Mesodermal cell (in vitro differentiated cells): ENCODE results near the gene RALGAPB. TPM values are rescaled to one million over a fixed set of nuclear protein-coding genes. Genes with fewer than 3 reads are reported as not detected.
A peak's percentile ranks its signal among the peaks of the same experiment; 100 is the strongest.
"Not testable (repeated sequence)": the region's sequence is repeated elsewhere in the genome, so short reads cannot be mapped to it uniquely, and the experiment has no call there.

Source experiments
- H3K27ac ChIP-seq: 2 replicates; pipeline ENCODE4 v1.7.0; 2013; ENCODE audit warnings: mild to moderate bottlenecking, low read depth, low read length, moderate library complexity; ENCODE audit not compliant: severe bottlenecking
- H3K36me3 ChIP-seq: 2 replicates; pipeline ENCODE4 v1.7.1; 2013; ENCODE audit warnings: mild to moderate bottlenecking, low read length, moderate library complexity; ENCODE audit not compliant: control insufficient read depth, insufficient read depth
- H3K4me1 ChIP-seq: one replicate; pipeline ENCODE4 v1.7.1; 2013; ENCODE audit warnings: mild to moderate bottlenecking, low read length; ENCODE audit not compliant: insufficient read depth, control insufficient read depth, poor library complexity, severe bottlenecking
- H3K4me3 ChIP-seq: 2 replicates; pipeline ENCODE4 v1.7.0; 2013; ENCODE audit warnings: low read length, control low read depth, mild to moderate bottlenecking; ENCODE audit not compliant: insufficient read depth, poor library complexity, severe bottlenecking; ENCODE audit errors: extremely low read depth
- H3K9me3 ChIP-seq: 2 replicates; pipeline ENCODE4 v1.7.1; 2013; ENCODE audit warnings: mild to moderate bottlenecking, low read length, moderate library complexity; ENCODE audit not compliant: control insufficient read depth
- WGBS, 2 experiments: methylation state at CpG; one replicate each; pipeline ENCODE4 v1.1.5; 2013; ENCODE audit warnings: missing lambda C conversion rate in 2 of 2; ENCODE audit not compliant: insufficient coverage in 2 of 2; 5-methylcytosine and 5-hydroxymethylcytosine counted together
- polyA plus RNA-seq, 2 experiments: library from polyadenylated mRNA; stranded (reverse); fragments of 50-300 nt; gene quantifications; one replicate each; pipeline ENCODE4 v1.2.3, GENCODE V29; 2013

Gene RALGAPB
- polyA plus RNA-seq (2013, experiment 1 of 2): 30.2 TPM
- 25.0 TPM for polyA plus RNA-seq (2013, experiment 2 of 2)

GRCh38 chr20:38472513-38473366 is at the start of gene RALGAPB:
TSS of gene RALGAPB (plus strand) at chr20:38472843. CDS start at chr20:38488433, 15,590 bp downstream.
- H3K36me3 ChIP-seq: peaks cover 9% of the 10 kb centered on the region
- 0 to 1% methylated on average over 57 to 67 of the region's 81 CpGs for WGBS, 2 experiments
- peak within 1 kb of the TSS; percentile 78 for H3K4me3 ChIP-seq
- H3K9me3 ChIP-seq: no peaks in the 10 kb centered on the region
- peaks cover 6% of the 10 kb centered on the region for H3K4me1 ChIP-seq
- peak within 1 kb of the TSS; percentile 86 for H3K27ac ChIP-seq

- no peak overlapping the region for H3K27ac ChIP-seq
- WGBS, 2 experiments: 87 to 100% methylated on average over 2 to 3 of the region's 4 CpGs
- H3K9me3 ChIP-seq: no peaks in the 10 kb centered on the region
- peaks cover 100% of the 10 kb centered on the region for H3K36me3 ChIP-seq
- peaks cover 27% of the 10 kb centered on the region for H3K4me1 ChIP-seq
- no peak overlapping the region for H3K4me3 ChIP-seq
Observed at GRCh38 chr20:38423541-38423940, 49.1 kb upstream of the RALGAPB start.

GRCh38 chr20:38424401-38424800 is 48.2 kb upstream of the RALGAPB start:
- peaks cover 100% of the 10 kb centered on the region for H3K36me3 ChIP-seq

GRCh38 chr20:38426006-38426897 is 46.4 kb upstream of the RALGAPB start:
- Histone ChIP-seq H3K27ac (no peak overlapping the region), H3K9me3 (no peaks in the 10 kb centered on the region), H3K4me3 (no peak overlapping the region), H3K36me3 (peaks cover 99% of the 10 kb centered on the region), H3K4me1 (peaks cover 31% of the 10 kb centered on the region)
- WGBS, 2 experiments: 89 to 91% methylated on average over 13 to 14 of the region's 15 CpGs

More at GRCh38 chr20:38424401-38424800, 48.2 kb upstream of the RALGAPB start:
- H3K27ac ChIP-seq: no peak overlapping the region
- no peak overlapping the region for H3K4me3 ChIP-seq
- no peaks in the 10 kb centered on the region for H3K9me3 ChIP-seq
- peaks cover 31% of the 10 kb centered on the region for H3K4me1 ChIP-seq
- WGBS, 2 experiments: no CpG with 5 or more reads among the region's 1 CpG

GRCh38 chr20:38427655-38428023 is 45.0 kb upstream of the RALGAPB start:
- H3K4me3 ChIP-seq: no peak overlapping the region
- H3K9me3 ChIP-seq: no peaks in the 10 kb centered on the region
- H3K27ac ChIP-seq: no peak overlapping the region
- peaks cover 35% of the 10 kb centered on the region for H3K4me1 ChIP-seq
- H3K36me3 ChIP-seq: peaks cover 99% of the 10 kb centered on the region
- 94 to 98% methylated on average over 5 of the region's 5 CpGs for WGBS, 2 experiments

- Histone ChIP-seq H3K36me3 (peaks cover 99% of the 10 kb centered on the region), H3K27ac (no peak overlapping the region), H3K4me1 (peaks cover 35% of the 10 kb centered on the region), H3K9me3 (no peaks in the 10 kb centered on the region), H3K4me3 (no peak overlapping the region)
- 83 to 95% methylated on average over 2 to 3 of the region's 3 CpGs for WGBS, 2 experiments
Observed at GRCh38 chr20:38428800-38429199, 43.8 kb upstream of the RALGAPB start.

GRCh38 chr20:38429301-38429700 is 43.3 kb upstream of the RALGAPB start:
- Histone ChIP-seq H3K4me1 (peaks cover 35% of the 10 kb centered on the region), H3K36me3 (peaks cover 99% of the 10 kb centered on the region), H3K4me3 (no peak overlapping the region), H3K9me3 (no peaks in the 10 kb centered on the region), H3K27ac (no peak overlapping the region)
- WGBS, 2 experiments: 90 to 100% methylated on average over 1 to 2 of the region's 3 CpGs

GRCh38 chr20:38430679-38431325 is 41.8 kb upstream of the RALGAPB start:
- Histone ChIP-seq H3K9me3 (no peaks in the 10 kb centered on the region), H3K4me3 (no peak overlapping the region), H3K27ac (no peak overlapping the region), H3K36me3 (peaks cover 86% of the 10 kb centered on the region), H3K4me1 (peaks cover 37% of the 10 kb centered on the region)
- WGBS, 2 experiments: 97 to 100% methylated on average over 8 of the region's 8 CpGs

GRCh38 chr20:38432292-38432691 is 40.4 kb upstream of the RALGAPB start:
- 98 to 100% methylated on average over 3 to 6 of the region's 6 CpGs for WGBS, 2 experiments
- Histone ChIP-seq H3K36me3 (peaks cover 71% of the 10 kb centered on the region), H3K4me1 (peaks cover 28% of the 10 kb centered on the region), H3K9me3 (no peaks in the 10 kb centered on the region), H3K27ac (no peak overlapping the region), H3K4me3 (no peak overlapping the region)

GRCh38 chr20:38432870-38433269 is 39.8 kb upstream of the RALGAPB start:
- H3K4me3 ChIP-seq: not testable (repeated sequence)
- peaks cover 65% of the 10 kb centered on the region for H3K36me3 ChIP-seq

More at GRCh38 chr20:38432870-38433269, 39.8 kb upstream of the RALGAPB start:
- H3K4me1 ChIP-seq: peaks cover 22% of the 10 kb centered on the region
- 88 to 95% methylated on average over 3 of the region's 5 CpGs for WGBS, 2 experiments
- not testable (repeated sequence) for H3K27ac ChIP-seq, H3K9me3 ChIP-seq
